Activated B cell treated with CpG ODN at 0.5 μM for 24 hours (primary cell): Measurements from ENCODE around the gene TGM5. TPM values are rescaled to one million over a fixed set of nuclear protein-coding genes. Genes with fewer than 3 reads are reported as not detected.
"Not testable (repeated sequence)": the region's sequence is repeated elsewhere in the genome, so short reads cannot be mapped to it uniquely, and the experiment has no call there.

Experiments
- ATAC-seq: fragments of 200-7000 bp; cut with Tn5 transposase; one replicate; pipeline ENCODE4 v1.10.0; 2021; ENCODE audit warnings: low read depth, mild to moderate bottlenecking, moderate library complexity
- CTCF ChIA-PET: fragments of 350-600 bp; sonication (Branson Sonifier 250); formaldehyde crosslinking; loops from one replicate; lab custom pipeline; 2021; ENCODE audit warnings: antibody characterized with exemption; lab: Charles Lee
- POLR2A ChIA-PET: fragments of 350-600 bp; sonication (Branson Sonifier 250); formaldehyde crosslinking; loops from one replicate; lab custom pipeline; 2021; ENCODE audit warnings: antibody characterized with exemption; lab: Charles Lee
- DNase-seq: peaks from one replicate; pipeline ENCODE4 v3.0.0; 2022
- H3K27ac Mint-ChIP-seq: one replicate; pipeline ENCODE4 v1.8.0; 2020; ENCODE audit warnings: mixed read lengths
- H3K27me3 Mint-ChIP-seq: one replicate; pipeline ENCODE4 v1.8.0; 2021; ENCODE audit warnings: mixed read lengths
- H3K36me3 Mint-ChIP-seq: one replicate; pipeline ENCODE4 v1.8.0; 2021; ENCODE audit warnings: low read depth, mixed read lengths
- H3K4me1 Mint-ChIP-seq: one replicate; pipeline ENCODE4 v1.8.0; 2021; ENCODE audit warnings: mixed read lengths
- H3K4me3 Mint-ChIP-seq: one replicate; pipeline ENCODE4 v1.8.0; 2020; ENCODE audit warnings: mild to moderate bottlenecking, mixed read lengths
- H3K9me3 Mint-ChIP-seq: one replicate; pipeline ENCODE4 v1.8.0; 2020; ENCODE audit warnings: mixed read lengths
- CTCF ChIP-seq: fragments of 200-600 bp; IDR thresholded peaks from one replicate; pipeline ENCODE4 v1.8.0; 2022; ENCODE audit warnings: antibody characterized with exemption, mild to moderate bottlenecking
- intact Hi-C: fragments of 100-400 bp; cut with micrococcal nuclease; formaldehyde crosslinking; loops from one replicate; pipeline ENCODE4 v1.15.1; 2024
- total RNA-seq: library from RNA; stranded (reverse); gene quantifications from 2 replicates; pipeline ENCODE4 v1.2.3, GENCODE V29; 2022

Gene TGM5
- total RNA-seq, 1 donor from 2014 or later = 0.11 TPM

GRCh38 chr15:43199945-43200488 lies 66.7 kb downstream of the TGM5 start:
- TF ChIP-seq CTCF = no peak
- ChIA-PET CTCF (no interaction called here), POLR2A (no interaction called here)
- no peak for DNase-seq
- Mint-ChIP-seq H3K36me3 (peaks cover 34% of the 10 kb centered on the region), H3K27ac (no peak overlapping the region), H3K4me1 (peaks cover 18% of the 10 kb centered on the region), H3K9me3 (peaks cover 7% of the 10 kb centered on the region), H3K27me3 (no peaks in the 10 kb centered on the region), H3K4me3 (no peak overlapping the region)
- intact Hi-C loops = no loop called here
- ATAC-seq = no peak

- peaks cover 43% of the 10 kb centered on the region for H3K36me3 Mint-ChIP-seq
- no peak for TF ChIP-seq CTCF
- intact Hi-C loops = no loop called here
- no peak for ATAC-seq
- H3K9me3 Mint-ChIP-seq = peaks cover 7% of the 10 kb centered on the region
- CTCF ChIA-PET = no interaction called here
- no peaks in the 10 kb centered on the region for H3K27me3 Mint-ChIP-seq
- no peak overlapping the region for H3K27ac Mint-ChIP-seq
- POLR2A ChIA-PET = no interaction called here
- no peak for DNase-seq
- H3K4me3 Mint-ChIP-seq = no peak overlapping the region
- peaks cover 14% of the 10 kb centered on the region for H3K4me1 Mint-ChIP-seq
These were observed 67.7 kb downstream of the TGM5 start for GRCh38 chr15:43198992-43199391.

- Mint-ChIP-seq H3K36me3 (peaks cover 43% of the 10 kb centered on the region), H3K4me1 (peaks cover 14% of the 10 kb centered on the region)
- CTCF ChIA-PET, H3K9me3 Mint-ChIP-seq, DNase-seq, POLR2A ChIA-PET, ATAC-seq, H3K27ac Mint-ChIP-seq, intact Hi-C loops, H3K4me3 Mint-ChIP-seq, H3K27me3 Mint-ChIP-seq: not testable (repeated sequence)
These were observed 68.2 kb downstream of the TGM5 start for GRCh38 chr15:43198556-43198955.

- intact Hi-C loops, DNase-seq, H3K4me3 Mint-ChIP-seq, H3K27me3 Mint-ChIP-seq, ATAC-seq, POLR2A ChIA-PET, CTCF ChIA-PET, H3K9me3 Mint-ChIP-seq: not testable (repeated sequence)
- Mint-ChIP-seq H3K27ac (peak overlapping the region; percentile 78), H3K36me3 (peaks cover 49% of the 10 kb centered on the region), H3K4me1 (peaks cover 14% of the 10 kb centered on the region)
These were observed 69.0 kb downstream of the TGM5 start for GRCh38 chr15:43197773-43198172.

- DNase-seq = no peak
- ChIA-PET POLR2A (no interaction called here), CTCF (interaction anchor here (5.7 kb wide), 1 partner anchor 7 kb away, joined by 22 read pairs; no protein-coding TSS in a partner anchor)
- Mint-ChIP-seq H3K9me3 (peaks cover 7% of the 10 kb centered on the region), H3K36me3 (peaks cover 57% of the 10 kb centered on the region), H3K4me1 (peaks cover 14% of the 10 kb centered on the region), H3K4me3 (no peak overlapping the region), H3K27ac (peak overlapping the region; percentile 78), H3K27me3 (no peaks in the 10 kb centered on the region)
- intact Hi-C loops = no loop called here
- TF ChIP-seq CTCF = no peak
- no peak for ATAC-seq
These were observed 69.8 kb downstream of the TGM5 start for GRCh38 chr15:43196760-43197548.

GRCh38 chr15:43194795-43195194 lies 71.9 kb downstream of the TGM5 start:
- no peak for ATAC-seq
- Mint-ChIP-seq H3K36me3 (peaks cover 75% of the 10 kb centered on the region), H3K9me3 (peaks cover 7% of the 10 kb centered on the region), H3K27me3 (no peaks in the 10 kb centered on the region), H3K4me1 (peaks cover 15% of the 10 kb centered on the region), H3K4me3 (no peak overlapping the region), H3K27ac (no peak overlapping the region)
- CTCF ChIA-PET = interaction anchor here (1.8 to 5.7 kb wide), 3 partner anchors 9 to 90 kb away, joined by 5 to 22 read pairs (median 11); no protein-coding TSS in a partner anchor
- DNase-seq = no peak
- no peak for TF ChIP-seq CTCF
- intact Hi-C loops = no loop called here
- POLR2A ChIA-PET = no interaction called here
